Erythroblast (primary cell): ENCODE results near the gene CMIP.

ENCODE experiments used
- GATA1 ChIP-seq: IDR thresholded peaks from 2 replicates; pipeline ENCODE4 v1.6.1; 2011; ENCODE audit warnings: low read depth, mild to moderate bottlenecking, control low read depth, low read length, moderate library complexity
- POLR2A ChIP-seq: IDR thresholded peaks from 2 replicates; pipeline ENCODE4 v1.6.1; 2011; ENCODE audit warnings: mild to moderate bottlenecking, low read length

GRCh38 chr16:81446907-81447268 lies 2.3 kb downstream of the CMIP start:
- TF ChIP-seq POLR2A, result no peak
- TF ChIP-seq GATA1, result no peak
